Neural cell (in vitro differentiated cells): Measurements from ENCODE around the gene FUT7. TPM values are rescaled to one million over a fixed set of nuclear protein-coding genes. Genes with fewer than 3 reads are reported as not detected.

ENCODE experiments used
- H2AFZ ChIP-seq: fragments of 200-600, 300-800 bp; sonication (generic), shearing (Covaris generic); 2 replicates; pipeline ENCODE4 v1.6.0; 2014; ENCODE audit warnings: low read depth, mild to moderate bottlenecking, antibody characterized with exemption, low read length, moderate library complexity
- H3F3A ChIP-seq: fragments of 200-600 bp; shearing (Covaris generic); 2 replicates; pipeline ENCODE4 v1.6.1; 2016; ENCODE audit warnings: mild to moderate bottlenecking, moderate library complexity, mixed read lengths, antibody characterized with exemption, low read length; ENCODE audit not compliant: insufficient read depth, poor library complexity, severe bottlenecking
- H3K27ac ChIP-seq: fragments of 200-600, 300-800 bp; sonication (generic), shearing (Covaris generic); 2 replicates; pipeline ENCODE4 v1.5.1; 2014; ENCODE audit warnings: mild to moderate bottlenecking, low read length, moderate library complexity
- H3K27me3 ChIP-seq: fragments of 300-800, 200-600 bp; sonication (generic), shearing (Covaris generic); 2 replicates; pipeline ENCODE4 v1.6.0; 2014; ENCODE audit warnings: mild to moderate bottlenecking, low read depth, low read length, moderate library complexity; ENCODE audit not compliant: insufficient read depth
- H3K36me3 ChIP-seq: fragments of 300-800, 200-600 bp; sonication (generic), shearing (Covaris generic); 2 replicates; pipeline ENCODE4 v1.5.1; 2014; ENCODE audit warnings: mild to moderate bottlenecking, antibody characterized with exemption, low read length, moderate library complexity; ENCODE audit not compliant: insufficient read depth
- H3K4me2 ChIP-seq: fragments of 300-800, 200-600 bp; sonication (generic), shearing (Covaris generic); 2 replicates; pipeline ENCODE4 v1.6.0; 2014; ENCODE audit warnings: mild to moderate bottlenecking, low read length
- H3K4me3 ChIP-seq: fragments of 300-800, 200-600 bp; sonication (generic), shearing (Covaris generic); 2 replicates; pipeline ENCODE4 v1.5.1; 2014; ENCODE audit warnings: mild to moderate bottlenecking, low read length, moderate library complexity
- H3K79me2 ChIP-seq: fragments of 200-600 bp; shearing (Covaris generic); replicated peaks from 2 replicates; pipeline ENCODE4 v1.6.0; 2014; ENCODE audit warnings: mild to moderate bottlenecking, low read length, moderate library complexity; ENCODE audit not compliant: insufficient read depth
- H3K9ac ChIP-seq: fragments of 300-800, 200-600 bp; sonication (generic), shearing (Covaris generic); 2 replicates; pipeline ENCODE4 v1.6.1; 2016; ENCODE audit warnings: mild to moderate bottlenecking, low read length, mixed read lengths
- H3K9me2 ChIP-seq: fragments of 200-600 bp; shearing (Covaris generic); 2 replicates; pipeline ENCODE4 v1.6.1; 2016; ENCODE audit warnings: mild to moderate bottlenecking, low read length, mixed read lengths; ENCODE audit not compliant: insufficient read depth
- H3K9me3 ChIP-seq: fragments of 200-600, 300-800 bp; sonication (generic), shearing (Covaris generic); 2 replicates; pipeline ENCODE4 v1.6.1; 2016; ENCODE audit warnings: mild to moderate bottlenecking, mixed run types, low read length, moderate library complexity, mixed read lengths
- H4K20me1 ChIP-seq: fragments of 200-600 bp; shearing (Covaris generic); 2 replicates; pipeline ENCODE4 v1.6.1; 2016; ENCODE audit warnings: mild to moderate bottlenecking, mixed run types; ENCODE audit not compliant: insufficient read depth
- CTCF ChIP-seq: fragments of 450-650 bp; IDR thresholded peaks from 2 replicates; pipeline ENCODE4 v1.5.1; 2014; ENCODE audit warnings: antibody characterized with exemption, mild to moderate bottlenecking, moderate library complexity; ENCODE audit not compliant: poor library complexity, severe bottlenecking
- EP300 ChIP-seq: fragments of 450-650 bp; conservative IDR thresholded peaks from 2 replicates; pipeline ENCODE4 v1.6.1; 2014; ENCODE audit warnings: antibody characterized with exemption, mild to moderate bottlenecking, moderate library complexity; ENCODE audit not compliant: poor library complexity, severe bottlenecking
- EZH2 ChIP-seq: fragments of 200-600, 300-800 bp; shearing (Covaris generic), sonication (generic); IDR thresholded peaks from 2 replicates; pipeline ENCODE4 v1.6.1; 2014; ENCODE audit warnings: antibody characterized with exemption, low read length, borderline replicate concordance, mild to moderate bottlenecking; ENCODE audit not compliant: insufficient read depth, poor library complexity, severe bottlenecking
- MXI1 ChIP-seq: fragments of 450-650 bp; conservative IDR thresholded peaks from 2 replicates; pipeline ENCODE4 v1.6.1; 2014; ENCODE audit warnings: antibody characterized with exemption, mild to moderate bottlenecking; ENCODE audit not compliant: poor library complexity, severe bottlenecking
- POLR2AphosphoS5 ChIP-seq: IDR thresholded peaks from 2 replicates; pipeline ENCODE4 v1.6.1; 2012
- RAD21 ChIP-seq: fragments of 450-650 bp; conservative IDR thresholded peaks from 2 replicates; pipeline ENCODE4 v1.6.1; 2014; ENCODE audit warnings: antibody characterized with exemption, mild to moderate bottlenecking, moderate library complexity
- REST ChIP-seq: IDR thresholded peaks from 2 replicates; pipeline ENCODE4 v1.6.1; 2012; ENCODE audit warnings: borderline replicate concordance
- SMC3 ChIP-seq: fragments of 450-650 bp; conservative IDR thresholded peaks from 2 replicates; pipeline ENCODE4 v1.6.1; 2014; ENCODE audit warnings: antibody characterized with exemption, mild to moderate bottlenecking, moderate library complexity; ENCODE audit not compliant: poor library complexity
- TAF1 ChIP-seq: IDR thresholded peaks from 2 replicates; pipeline ENCODE4 v1.6.1; 2012; ENCODE audit warnings: low read depth
- polyA plus RNA-seq: library from polyadenylated mRNA; depleted of rRNA; stranded (reverse); fragments of >200 nt; gene quantifications from 2 replicates; pipeline ENCODE4 v1.2.3, GENCODE V29; 2014

FUT7 gene
- polyA plus RNA-seq, 1 donor from 2014 or later = 0.69 TPM

DNA sequence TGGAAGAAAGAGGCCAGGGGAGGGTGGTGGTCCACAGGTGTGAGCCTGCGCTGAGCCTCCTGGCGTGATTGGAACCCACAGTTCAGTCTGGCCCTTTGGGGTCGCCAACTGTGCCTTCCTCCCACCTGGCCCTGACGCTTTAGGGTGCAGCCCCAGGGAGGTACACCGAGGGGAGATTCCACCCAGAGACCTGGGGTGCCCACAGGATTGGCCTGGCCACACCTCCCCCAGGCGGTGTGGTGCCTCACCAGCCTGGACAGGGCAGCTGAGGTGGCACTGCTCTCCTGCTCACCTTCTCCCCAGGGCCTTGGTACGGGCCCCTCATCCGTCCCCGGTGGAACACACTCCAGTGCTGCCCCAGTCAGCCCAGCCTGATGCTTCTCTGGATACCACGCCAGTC lies 34.5 kb downstream of the FUT7 start:
- no peaks in the 10 kb centered on the region for H3K9me3 ChIP-seq
- no peak overlapping the region for H3K4me2 ChIP-seq
- H3F3A ChIP-seq = no peaks in the 10 kb centered on the region
- no peaks in the 10 kb centered on the region for H3K27me3 ChIP-seq
- no peak overlapping the region for H3K27ac ChIP-seq
- no peaks in the 10 kb centered on the region for H3K9me2 ChIP-seq
- no peaks in the 10 kb centered on the region for H3K36me3 ChIP-seq
- H2AFZ ChIP-seq = no peak overlapping the region
- TF ChIP-seq RAD21 = no peak
- H4K20me1 ChIP-seq = no peaks in the 10 kb centered on the region
- no peaks in the 10 kb centered on the region for H3K79me2 ChIP-seq
- no peak overlapping the region for H3K4me3 ChIP-seq
- no peak overlapping the region for H3K9ac ChIP-seq

- Histone ChIP-seq H3K27ac (no peak within 1 kb of the TSS), H2AFZ (no peak within 1 kb of the TSS), H3K79me2 (no peaks in the 10 kb centered on the region), H4K20me1 (no peaks in the 10 kb centered on the region), H3K9me3 (no peaks in the 10 kb centered on the region), H3K9me2 (no peaks in the 10 kb centered on the region), H3F3A (no peaks in the 10 kb centered on the region), H3K27me3 (no peaks in the 10 kb centered on the region), H3K36me3 (no peaks in the 10 kb centered on the region), H3K4me3 (no peak within 1 kb of the TSS), H3K4me2 (no peak within 1 kb of the TSS), H3K9ac (no peak within 1 kb of the TSS)
- no peak for TF ChIP-seq MXI1
- no peak for TF ChIP-seq RAD21
- no peak for TF ChIP-seq TAF1
- no peak for TF ChIP-seq EZH2
- TF ChIP-seq CTCF = no peak
- TF ChIP-seq POLR2AphosphoS5 = no peak
- TF ChIP-seq REST = no peak
- TF ChIP-seq EP300 = no peak
- no peak for TF ChIP-seq SMC3
Observed at GRCh38 chr9:136996361-136997292, 35.3 kb downstream of the FUT7 start, which contains the start of gene CLIC3. CLIC3 (minus strand) TSS chr9:136996568; CDS start chr9:136996543, 25 bp downstream.
